Cardiac muscle cell (in vitro differentiated cells and primary cell): Measurements from ENCODE around the gene STAP2. TPM values are rescaled to one million over a fixed set of nuclear protein-coding genes. Genes with fewer than 3 reads are reported as not detected.

Source experiments
- DNase-seq, 2 donors: peaks; one replicate each; pipeline versions ENCODE4 v3.0.0 to v3.0.0-alpha.2; 2010 to 2017; ENCODE audit warnings: low read depth in 1 of 2, low spot score in 1 of 2
- H3K27ac ChIP-seq: fragments of 200-600 bp; sonication (generic); 2 replicates; pipeline ENCODE4 v1.5.1; 2016
- H3K27me3 ChIP-seq: fragments of 200-600 bp; sonication (generic); 2 replicates; pipeline ENCODE4 v1.6.0; 2016; ENCODE audit warnings: control low read depth
- H3K36me3 ChIP-seq: fragments of 200-600 bp; sonication (generic); 2 replicates; pipeline ENCODE4 v1.5.1; 2016; ENCODE audit warnings: control low read depth
- H3K4me1 ChIP-seq: fragments of 200-600 bp; sonication (generic); 2 replicates; pipeline ENCODE4 v1.8.1; 2017; ENCODE audit warnings: low read depth, mild to moderate bottlenecking, mixed run types
- H3K4me3 ChIP-seq: fragments of 200-600 bp; sonication (generic); 2 replicates; pipeline ENCODE4 v1.5.1; 2016; ENCODE audit warnings: mild to moderate bottlenecking
- H3K9me3 ChIP-seq: fragments of 200-600 bp; sonication (generic); 2 replicates; pipeline ENCODE4 v1.5.1; 2017; ENCODE audit warnings: low read depth, mild to moderate bottlenecking, control low read depth
- CTCF ChIP-seq: IDR thresholded peaks from 2 replicates; pipeline ENCODE4 v1.5.1; 2012; ENCODE audit warnings: low read depth, mild to moderate bottlenecking, low read length
- polyA plus RNA-seq: library from polyadenylated mRNA; unstranded; fragments of >200 nt; fragmentation: Nextera tagmentation; extraction: Ambion mirVana; gene quantifications from 2 replicates; pipeline ENCODE4 v1.2.1, GENCODE V29; 2016
- total RNA-seq: library from RNA; depleted of rRNA; stranded (reverse); fragments of >200 nt; gene quantifications from 2 replicates; pipeline ENCODE4 v1.2.3, GENCODE V29; 2016

Gene STAP2
- total and polyA plus RNA-seq, 2 experiments from 2014 or later, result 12.3 to 20.3 TPM

DNA sequence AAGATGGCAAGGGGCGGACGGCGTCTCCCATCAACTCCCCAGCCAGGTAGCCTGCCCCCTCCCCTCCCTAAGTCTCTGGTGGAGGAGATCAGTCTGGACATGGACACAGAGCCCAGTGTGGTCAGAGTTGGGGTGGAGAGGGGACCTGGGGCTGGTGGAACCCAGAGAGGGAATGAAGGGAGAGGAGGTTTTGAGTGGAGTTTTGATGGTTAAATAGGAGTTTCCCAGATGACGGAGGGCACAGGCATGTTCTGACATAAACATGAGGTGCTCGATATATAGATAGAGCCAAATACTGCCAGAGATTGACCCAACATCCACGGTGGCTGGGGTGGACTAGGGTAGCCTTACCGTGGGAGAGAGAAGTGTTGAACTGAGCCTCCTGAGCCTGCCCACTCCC lies 20.2 kb downstream of the STAP2 start:
- H3K4me3 ChIP-seq, result no peak overlapping the region
- H3K27me3 ChIP-seq, result no peaks in the 10 kb centered on the region
- H3K4me1 ChIP-seq, result no peaks in the 10 kb centered on the region
- no peaks in the 10 kb centered on the region for H3K36me3 ChIP-seq
- TF ChIP-seq CTCF, result no peak
- no peak overlapping the region for H3K27ac ChIP-seq
- DNase-seq, result no peak
- H3K9me3 ChIP-seq, result no peaks in the 10 kb centered on the region

DNA sequence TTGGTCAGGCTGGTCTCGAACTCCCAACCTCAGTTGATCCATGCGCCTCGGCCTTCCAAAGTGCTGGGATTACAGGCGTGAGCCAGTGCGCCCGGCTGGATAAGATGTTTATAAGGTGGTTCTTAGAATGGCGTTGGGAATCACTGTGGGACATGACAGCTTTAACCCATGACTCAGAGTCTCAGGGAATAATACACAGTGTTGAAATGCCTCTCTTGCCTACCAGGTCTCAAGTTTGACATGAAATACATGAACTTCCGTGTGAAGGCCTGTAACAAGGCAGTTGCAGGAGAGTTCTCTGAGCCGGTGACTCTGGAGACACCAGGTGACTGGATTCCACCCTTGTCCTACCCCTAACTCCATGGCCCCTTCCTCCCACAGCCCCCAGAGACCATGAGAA lies 21.7 kb downstream of the STAP2 start:
- no peak overlapping the region for H3K27ac ChIP-seq
- TF ChIP-seq CTCF, result no peak
- H3K4me1 ChIP-seq, result no peaks in the 10 kb centered on the region
- H3K4me3 ChIP-seq, result no peak overlapping the region
- H3K27me3 ChIP-seq, result no peaks in the 10 kb centered on the region
- DNase-seq, result no peak
- H3K36me3 ChIP-seq, result no peaks in the 10 kb centered on the region
- no peaks in the 10 kb centered on the region for H3K9me3 ChIP-seq

GRCh38 chr19:4313847-4314490 lies 24.7 kb downstream of the STAP2 start:
- DNase-seq, result no peak
- Histone ChIP-seq H3K4me1 (no peaks in the 10 kb centered on the region), H3K27me3 (no peaks in the 10 kb centered on the region), H3K36me3 (no peaks in the 10 kb centered on the region), H3K4me3 (no peak overlapping the region), H3K9me3 (no peaks in the 10 kb centered on the region), H3K27ac (no peak overlapping the region)
- TF ChIP-seq CTCF, result no peak

- no peaks in the 10 kb centered on the region for H3K27me3 ChIP-seq
- no peak overlapping the region for H3K4me3 ChIP-seq
- no peaks in the 10 kb centered on the region for H3K4me1 ChIP-seq
- DNase-seq, result no peak
- H3K27ac ChIP-seq, result no peak overlapping the region
- H3K9me3 ChIP-seq, result no peaks in the 10 kb centered on the region
- no peaks in the 10 kb centered on the region for H3K36me3 ChIP-seq
- no peak for TF ChIP-seq CTCF
Observed at GRCh38 chr19:4310247-4311121, 28.1 kb downstream of the STAP2 start.

GRCh38 chr19:4305659-4306058 lies 33.0 kb downstream of the STAP2 start:
- Histone ChIP-seq H3K27me3 (no peaks in the 10 kb centered on the region), H3K36me3 (no peaks in the 10 kb centered on the region), H3K4me1 (peaks cover 6% of the 10 kb centered on the region), H3K9me3 (no peaks in the 10 kb centered on the region), H3K4me3 (no peak overlapping the region), H3K27ac (no peak overlapping the region)
- TF ChIP-seq CTCF, result no peak
- DNase-seq, result no peak
